H1 (cell line): ENCODE results near the gene FBLN5. TPM values are rescaled to one million over a fixed set of nuclear protein-coding genes. Genes with fewer than 3 reads are reported as not detected.

ENCODE experiments used
- CREB1 ChIP-seq: IDR thresholded peaks from 2 replicates; pipeline ENCODE4 v1.6.1; 2012; ENCODE audit warnings: inconsistent platforms
- EZH2 ChIP-seq: fragments of 200-600 bp; sonication (generic); IDR thresholded peaks from 2 replicates; pipeline ENCODE4 v1.7.1; 2012; ENCODE audit warnings: low read depth, mild to moderate bottlenecking, moderate library complexity, low read length, inconsistent platforms; ENCODE audit not compliant: severe bottlenecking
- TEAD4 ChIP-seq: IDR thresholded peaks from 2 replicates; pipeline ENCODE4 v1.6.1; 2012; ENCODE audit warnings: low read depth, low read length, inconsistent platforms, mixed read lengths
- ZNF274 ChIP-seq: IDR thresholded peaks from 2 replicates; pipeline ENCODE4 v1.7.0; 2012; ENCODE audit warnings: low read length, borderline replicate concordance; ENCODE audit errors: extremely low read depth
- polyA plus RNA-seq, 7 experiments: library from polyadenylated mRNA; depleted of rRNA in 3 of 7; stranded (reverse) in 5 of 7; unstranded in 2 of 7; fragments of >200 nt in 5 of 7; fragments of 200-250 nt in 2 of 7; gene quantifications; 1 replicate in 5 of 7; 2 replicates in 1 of 7; 4 replicates in 1 of 7; pipeline versions ENCODE4 v1.2.1 to v1.2.3, GENCODE V29; 2011 to 2013; ENCODE audit warnings: missing spikeins in 2 of 7, mixed read lengths in 2 of 7
- total RNA-seq: library from RNA; stranded (reverse); fragmentation: NEBNext Ultra II Directional; extraction: Animal tissue kit (Norgen Biotek cat#: 25700); gene quantifications from 2 replicates; pipeline ENCODE4 v1.2.1, GENCODE V29; 2021
- TF ChIP-seq, protein P1 (sequence below): fragments of 300-600 bp; sonication (generic); IDR thresholded peaks from 2 replicates; pipeline ENCODE4 v1.7.1; 2012; ENCODE audit warnings: low read length, moderate library complexity, mild to moderate bottlenecking, inconsistent platforms; ENCODE audit not compliant: insufficient replicate concordance
- TF ChIP-seq, protein P2 (sequence below): IDR thresholded peaks from 2 replicates; pipeline ENCODE4 v1.6.1; 2012; ENCODE audit warnings: low read length, inconsistent platforms

The FBLN5 gene
- total and polyA plus RNA-seq, 2 of the 8 experiments (the other 6 are each of a cell fraction or from before 2014, with no cell fraction given): 0.88 to 3.5 TPM

GRCh38 chr14:91906374-91906773, 41.1 kb downstream of the FBLN5 start (continued):
- TF ChIP-seq, protein P1, sequence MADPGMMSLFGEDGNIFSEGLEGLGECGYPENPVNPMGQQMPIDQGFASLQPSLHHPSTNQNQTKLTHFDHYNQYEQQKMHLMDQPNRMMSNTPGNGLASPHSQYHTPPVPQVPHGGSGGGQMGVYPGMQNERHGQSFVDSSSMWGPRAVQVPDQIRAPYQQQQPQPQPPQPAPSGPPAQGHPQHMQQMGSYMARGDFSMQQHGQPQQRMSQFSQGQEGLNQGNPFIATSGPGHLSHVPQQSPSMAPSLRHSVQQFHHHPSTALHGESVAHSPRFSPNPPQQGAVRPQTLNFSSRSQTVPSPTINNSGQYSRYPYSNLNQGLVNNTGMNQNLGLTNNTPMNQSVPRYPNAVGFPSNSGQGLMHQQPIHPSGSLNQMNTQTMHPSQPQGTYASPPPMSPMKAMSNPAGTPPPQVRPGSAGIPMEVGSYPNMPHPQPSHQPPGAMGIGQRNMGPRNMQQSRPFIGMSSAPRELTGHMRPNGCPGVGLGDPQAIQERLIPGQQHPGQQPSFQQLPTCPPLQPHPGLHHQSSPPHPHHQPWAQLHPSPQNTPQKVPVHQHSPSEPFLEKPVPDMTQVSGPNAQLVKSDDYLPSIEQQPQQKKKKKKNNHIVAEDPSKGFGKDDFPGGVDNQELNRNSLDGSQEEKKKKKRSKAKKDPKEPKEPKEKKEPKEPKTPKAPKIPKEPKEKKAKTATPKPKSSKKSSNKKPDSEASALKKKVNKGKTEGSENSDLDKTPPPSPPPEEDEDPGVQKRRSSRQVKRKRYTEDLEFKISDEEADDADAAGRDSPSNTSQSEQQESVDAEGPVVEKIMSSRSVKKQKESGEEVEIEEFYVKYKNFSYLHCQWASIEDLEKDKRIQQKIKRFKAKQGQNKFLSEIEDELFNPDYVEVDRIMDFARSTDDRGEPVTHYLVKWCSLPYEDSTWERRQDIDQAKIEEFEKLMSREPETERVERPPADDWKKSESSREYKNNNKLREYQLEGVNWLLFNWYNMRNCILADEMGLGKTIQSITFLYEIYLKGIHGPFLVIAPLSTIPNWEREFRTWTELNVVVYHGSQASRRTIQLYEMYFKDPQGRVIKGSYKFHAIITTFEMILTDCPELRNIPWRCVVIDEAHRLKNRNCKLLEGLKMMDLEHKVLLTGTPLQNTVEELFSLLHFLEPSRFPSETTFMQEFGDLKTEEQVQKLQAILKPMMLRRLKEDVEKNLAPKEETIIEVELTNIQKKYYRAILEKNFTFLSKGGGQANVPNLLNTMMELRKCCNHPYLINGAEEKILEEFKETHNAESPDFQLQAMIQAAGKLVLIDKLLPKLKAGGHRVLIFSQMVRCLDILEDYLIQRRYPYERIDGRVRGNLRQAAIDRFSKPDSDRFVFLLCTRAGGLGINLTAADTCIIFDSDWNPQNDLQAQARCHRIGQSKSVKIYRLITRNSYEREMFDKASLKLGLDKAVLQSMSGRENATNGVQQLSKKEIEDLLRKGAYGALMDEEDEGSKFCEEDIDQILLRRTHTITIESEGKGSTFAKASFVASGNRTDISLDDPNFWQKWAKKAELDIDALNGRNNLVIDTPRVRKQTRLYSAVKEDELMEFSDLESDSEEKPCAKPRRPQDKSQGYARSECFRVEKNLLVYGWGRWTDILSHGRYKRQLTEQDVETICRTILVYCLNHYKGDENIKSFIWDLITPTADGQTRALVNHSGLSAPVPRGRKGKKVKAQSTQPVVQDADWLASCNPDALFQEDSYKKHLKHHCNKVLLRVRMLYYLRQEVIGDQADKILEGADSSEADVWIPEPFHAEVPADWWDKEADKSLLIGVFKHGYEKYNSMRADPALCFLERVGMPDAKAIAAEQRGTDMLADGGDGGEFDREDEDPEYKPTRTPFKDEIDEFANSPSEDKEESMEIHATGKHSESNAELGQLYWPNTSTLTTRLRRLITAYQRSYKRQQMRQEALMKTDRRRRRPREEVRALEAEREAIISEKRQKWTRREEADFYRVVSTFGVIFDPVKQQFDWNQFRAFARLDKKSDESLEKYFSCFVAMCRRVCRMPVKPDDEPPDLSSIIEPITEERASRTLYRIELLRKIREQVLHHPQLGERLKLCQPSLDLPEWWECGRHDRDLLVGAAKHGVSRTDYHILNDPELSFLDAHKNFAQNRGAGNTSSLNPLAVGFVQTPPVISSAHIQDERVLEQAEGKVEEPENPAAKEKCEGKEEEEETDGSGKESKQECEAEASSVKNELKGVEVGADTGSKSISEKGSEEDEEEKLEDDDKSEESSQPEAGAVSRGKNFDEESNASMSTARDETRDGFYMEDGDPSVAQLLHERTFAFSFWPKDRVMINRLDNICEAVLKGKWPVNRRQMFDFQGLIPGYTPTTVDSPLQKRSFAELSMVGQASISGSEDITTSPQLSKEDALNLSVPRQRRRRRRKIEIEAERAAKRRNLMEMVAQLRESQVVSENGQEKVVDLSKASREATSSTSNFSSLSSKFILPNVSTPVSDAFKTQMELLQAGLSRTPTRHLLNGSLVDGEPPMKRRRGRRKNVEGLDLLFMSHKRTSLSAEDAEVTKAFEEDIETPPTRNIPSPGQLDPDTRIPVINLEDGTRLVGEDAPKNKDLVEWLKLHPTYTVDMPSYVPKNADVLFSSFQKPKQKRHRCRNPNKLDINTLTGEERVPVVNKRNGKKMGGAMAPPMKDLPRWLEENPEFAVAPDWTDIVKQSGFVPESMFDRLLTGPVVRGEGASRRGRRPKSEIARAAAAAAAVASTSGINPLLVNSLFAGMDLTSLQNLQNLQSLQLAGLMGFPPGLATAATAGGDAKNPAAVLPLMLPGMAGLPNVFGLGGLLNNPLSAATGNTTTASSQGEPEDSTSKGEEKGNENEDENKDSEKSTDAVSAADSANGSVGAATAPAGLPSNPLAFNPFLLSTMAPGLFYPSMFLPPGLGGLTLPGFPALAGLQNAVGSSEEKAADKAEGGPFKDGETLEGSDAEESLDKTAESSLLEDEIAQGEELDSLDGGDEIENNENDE: no peak
- TF ChIP-seq, protein P2, sequence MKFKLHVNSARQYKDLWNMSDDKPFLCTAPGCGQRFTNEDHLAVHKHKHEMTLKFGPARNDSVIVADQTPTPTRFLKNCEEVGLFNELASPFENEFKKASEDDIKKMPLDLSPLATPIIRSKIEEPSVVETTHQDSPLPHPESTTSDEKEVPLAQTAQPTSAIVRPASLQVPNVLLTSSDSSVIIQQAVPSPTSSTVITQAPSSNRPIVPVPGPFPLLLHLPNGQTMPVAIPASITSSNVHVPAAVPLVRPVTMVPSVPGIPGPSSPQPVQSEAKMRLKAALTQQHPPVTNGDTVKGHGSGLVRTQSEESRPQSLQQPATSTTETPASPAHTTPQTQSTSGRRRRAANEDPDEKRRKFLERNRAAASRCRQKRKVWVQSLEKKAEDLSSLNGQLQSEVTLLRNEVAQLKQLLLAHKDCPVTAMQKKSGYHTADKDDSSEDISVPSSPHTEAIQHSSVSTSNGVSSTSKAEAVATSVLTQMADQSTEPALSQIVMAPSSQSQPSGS: no peak
- no peak for TF ChIP-seq CREB1
- TF ChIP-seq TEAD4: no peak
- no peak for TF ChIP-seq ZNF274
- TF ChIP-seq EZH2: no peak
